Sigmoid colon (tissue), 4 donors: Measurements from ENCODE around the gene ACTN1.

Experiments
- POLR2AphosphoS5 ChIP-seq, 4 donors: sonication (generic); formaldehyde crosslinking; IDR thresholded peaks; one replicate each; pipeline ENCODE4 v1.6.1; 2017; ENCODE audit warnings: antibody characterized with exemption in 4 of 4
- TF ChIP-seq, protein P1 (sequence below), 4 experiments: fragments of 450-650 bp in 3 of 4; fragments of 200-600 bp in 1 of 4; IDR thresholded peaks; one replicate each; pipeline ENCODE4 v1.5.1; 2016 to 2019; ENCODE audit warnings: antibody characterized with exemption in 4 of 4, mild to moderate bottlenecking in 3 of 4, moderate library complexity in 2 of 4

DNA sequence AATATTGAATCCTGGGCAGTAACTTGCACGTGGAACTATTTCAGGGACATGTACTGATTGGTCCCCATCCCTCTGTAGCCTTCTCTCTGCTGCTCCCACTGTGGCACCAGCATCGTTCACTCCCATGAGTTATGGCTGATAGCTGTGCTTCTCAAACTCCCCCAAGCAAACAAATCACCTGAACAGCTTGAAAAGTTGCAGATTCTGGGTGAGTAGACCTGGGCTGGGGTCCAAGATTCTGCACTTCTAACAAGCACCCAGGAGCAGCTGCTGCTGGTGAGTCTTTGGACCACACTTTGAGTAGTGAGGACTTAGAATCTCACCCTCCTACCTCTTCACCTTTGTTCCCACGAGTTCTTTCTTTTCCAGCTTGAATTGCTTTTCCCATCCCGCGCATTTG, 136.8 kb downstream of the ACTN1 start:
- peak in 3 of 4 donors; percentile 54 to 81 (median 77) for TF ChIP-seq POLR2AphosphoS5 (IDR thresholded peaks at IDR 0.05)
- TF ChIP-seq, protein P1, sequence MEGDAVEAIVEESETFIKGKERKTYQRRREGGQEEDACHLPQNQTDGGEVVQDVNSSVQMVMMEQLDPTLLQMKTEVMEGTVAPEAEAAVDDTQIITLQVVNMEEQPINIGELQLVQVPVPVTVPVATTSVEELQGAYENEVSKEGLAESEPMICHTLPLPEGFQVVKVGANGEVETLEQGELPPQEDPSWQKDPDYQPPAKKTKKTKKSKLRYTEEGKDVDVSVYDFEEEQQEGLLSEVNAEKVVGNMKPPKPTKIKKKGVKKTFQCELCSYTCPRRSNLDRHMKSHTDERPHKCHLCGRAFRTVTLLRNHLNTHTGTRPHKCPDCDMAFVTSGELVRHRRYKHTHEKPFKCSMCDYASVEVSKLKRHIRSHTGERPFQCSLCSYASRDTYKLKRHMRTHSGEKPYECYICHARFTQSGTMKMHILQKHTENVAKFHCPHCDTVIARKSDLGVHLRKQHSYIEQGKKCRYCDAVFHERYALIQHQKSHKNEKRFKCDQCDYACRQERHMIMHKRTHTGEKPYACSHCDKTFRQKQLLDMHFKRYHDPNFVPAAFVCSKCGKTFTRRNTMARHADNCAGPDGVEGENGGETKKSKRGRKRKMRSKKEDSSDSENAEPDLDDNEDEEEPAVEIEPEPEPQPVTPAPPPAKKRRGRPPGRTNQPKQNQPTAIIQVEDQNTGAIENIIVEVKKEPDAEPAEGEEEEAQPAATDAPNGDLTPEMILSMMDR (IDR thresholded peaks at IDR 0.05), result no peak
